MM.1S (cell line): ENCODE results near the gene ESPN.

Source experiments
- DNase-seq: peaks from one replicate; pipeline ENCODE4 v3.0.0-alpha.2; 2015
- H2AFZ ChIP-seq: fragments of 300-600 bp; sonication (generic); 2 replicates; pipeline ENCODE4 v1.6.0; 2016; ENCODE audit warnings: antibody characterized with exemption, low read length
- H3F3A ChIP-seq: fragments of 300-600 bp; sonication (generic); 2 replicates; pipeline ENCODE4 v1.6.1; 2016; ENCODE audit warnings: mild to moderate bottlenecking, antibody characterized with exemption, low read length, moderate library complexity, mixed read lengths; ENCODE audit not compliant: insufficient read depth
- H3K27ac ChIP-seq: fragments of 300-600 bp; sonication (generic); 2 replicates; pipeline ENCODE4 v1.5.1; 2016; ENCODE audit warnings: mild to moderate bottlenecking, low read length
- H3K27me3 ChIP-seq: fragments of 300-600 bp; sonication (generic); replicated peaks from 2 replicates; pipeline ENCODE4 v1.6.0; 2016; ENCODE audit warnings: low read length; ENCODE audit not compliant: insufficient read depth
- H3K36me3 ChIP-seq: fragments of 300-600 bp; sonication (generic); replicated peaks from 2 replicates; pipeline ENCODE4 v1.6.1; 2016; ENCODE audit warnings: mild to moderate bottlenecking, low read length, mixed read lengths; ENCODE audit not compliant: insufficient read depth
- H3K4me1 ChIP-seq: fragments of 300-600 bp; sonication (generic); 2 replicates; pipeline ENCODE4 v1.6.1; 2016; ENCODE audit warnings: low read length, mixed read lengths
- H3K4me2 ChIP-seq: fragments of 300-600 bp; sonication (generic); 2 replicates; pipeline ENCODE4 v1.6.0; 2016; ENCODE audit warnings: low read depth, low read length
- H3K4me3 ChIP-seq: fragments of 300-600 bp; sonication (generic); 2 replicates; pipeline ENCODE4 v1.5.1; 2016; ENCODE audit warnings: low read length, mixed read lengths
- H3K79me2 ChIP-seq: fragments of 300-600 bp; sonication (generic); 2 replicates; pipeline ENCODE4 v1.6.1; 2016; ENCODE audit warnings: mixed run types, low read length, mixed read lengths
- H3K9ac ChIP-seq: fragments of 300-600 bp; sonication (generic); 2 replicates; pipeline ENCODE4 v1.6.1; 2016; ENCODE audit warnings: low read length, mixed read lengths
- H3K9me2 ChIP-seq: fragments of 300-600 bp; sonication (generic); replicated peaks from 2 replicates; pipeline ENCODE4 v1.6.1; 2016; ENCODE audit warnings: mild to moderate bottlenecking, low read length, mixed read lengths; ENCODE audit not compliant: insufficient read depth
- H3K9me3 ChIP-seq: fragments of 300-600 bp; sonication (generic); replicated peaks from 2 replicates; pipeline ENCODE4 v1.6.1; 2016; ENCODE audit warnings: mild to moderate bottlenecking, low read length, mixed read lengths; ENCODE audit not compliant: insufficient read depth
- H4K20me1 ChIP-seq: fragments of 300-600 bp; sonication (generic); 2 replicates; pipeline ENCODE4 v1.6.1; 2016; ENCODE audit warnings: mild to moderate bottlenecking, low read length, moderate library complexity, mixed read lengths; ENCODE audit not compliant: insufficient read depth
- EZH2 ChIP-seq: fragments of 300-600 bp; sonication (generic); optimal IDR thresholded peaks from 2 replicates; pipeline ENCODE3; 2017; ENCODE audit warnings: low read depth, mild to moderate bottlenecking, antibody characterized with exemption, low read length, mixed read lengths
- EZH2phosphoT487 ChIP-seq: fragments of 300-600 bp; sonication (generic); IDR thresholded peaks from 2 replicates; pipeline ENCODE4 v1.6.1; 2018; ENCODE audit warnings: antibody characterized with exemption, low read length
- TF ChIP-seq, protein P1 (sequence below): fragments of 300-600 bp; sonication (generic); IDR thresholded peaks from 2 replicates; pipeline ENCODE4 v1.5.1; 2016; ENCODE audit warnings: antibody characterized with exemption, low read length, mixed read lengths

ESPN gene

DNA sequence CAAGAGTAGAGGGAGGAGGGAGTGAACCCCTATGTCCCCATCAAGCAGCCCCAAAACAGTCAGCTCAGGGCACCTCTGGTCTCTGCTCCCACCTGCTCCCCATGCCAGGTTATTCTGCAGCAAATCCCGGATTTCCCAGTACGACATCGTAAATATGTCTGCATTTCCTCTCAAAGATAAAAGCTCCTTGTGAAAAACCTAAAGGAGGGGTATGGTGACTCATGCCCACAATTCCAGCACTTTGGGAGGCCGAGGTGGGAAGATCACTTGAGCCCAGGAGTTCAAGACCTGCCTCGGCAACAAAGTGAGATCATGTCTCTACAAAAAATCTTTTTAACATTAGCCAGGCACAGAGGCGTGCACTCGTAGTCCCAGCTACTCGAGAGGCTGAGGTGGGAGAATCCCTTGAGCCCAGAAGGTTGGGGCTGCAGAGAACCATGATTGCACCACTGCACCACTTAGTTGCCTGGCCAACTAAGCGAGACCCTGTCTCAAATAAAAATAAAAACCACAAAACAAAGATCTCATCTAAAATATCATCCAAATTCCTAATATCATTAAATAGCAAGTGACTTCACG, 38.1 kb upstream of the ESPN start:
- no peaks in the 10 kb centered on the region for H3K36me3 ChIP-seq
- DNase-seq, result no peak
- H3K4me3 ChIP-seq, result no peak overlapping the region
- no peak overlapping the region for H3K27ac ChIP-seq
- H3K27me3 ChIP-seq, result no peaks in the 10 kb centered on the region
- no peak overlapping the region for H3K4me2 ChIP-seq
- no peaks in the 10 kb centered on the region for H3K9me2 ChIP-seq
- TF ChIP-seq, protein P1, sequence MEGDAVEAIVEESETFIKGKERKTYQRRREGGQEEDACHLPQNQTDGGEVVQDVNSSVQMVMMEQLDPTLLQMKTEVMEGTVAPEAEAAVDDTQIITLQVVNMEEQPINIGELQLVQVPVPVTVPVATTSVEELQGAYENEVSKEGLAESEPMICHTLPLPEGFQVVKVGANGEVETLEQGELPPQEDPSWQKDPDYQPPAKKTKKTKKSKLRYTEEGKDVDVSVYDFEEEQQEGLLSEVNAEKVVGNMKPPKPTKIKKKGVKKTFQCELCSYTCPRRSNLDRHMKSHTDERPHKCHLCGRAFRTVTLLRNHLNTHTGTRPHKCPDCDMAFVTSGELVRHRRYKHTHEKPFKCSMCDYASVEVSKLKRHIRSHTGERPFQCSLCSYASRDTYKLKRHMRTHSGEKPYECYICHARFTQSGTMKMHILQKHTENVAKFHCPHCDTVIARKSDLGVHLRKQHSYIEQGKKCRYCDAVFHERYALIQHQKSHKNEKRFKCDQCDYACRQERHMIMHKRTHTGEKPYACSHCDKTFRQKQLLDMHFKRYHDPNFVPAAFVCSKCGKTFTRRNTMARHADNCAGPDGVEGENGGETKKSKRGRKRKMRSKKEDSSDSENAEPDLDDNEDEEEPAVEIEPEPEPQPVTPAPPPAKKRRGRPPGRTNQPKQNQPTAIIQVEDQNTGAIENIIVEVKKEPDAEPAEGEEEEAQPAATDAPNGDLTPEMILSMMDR, result no peak
- TF ChIP-seq EZH2 (no peak), EZH2phosphoT487 (no peak)
- no peaks in the 10 kb centered on the region for H3F3A ChIP-seq
- H3K79me2 ChIP-seq, result peaks cover 71% of the 10 kb centered on the region
- H3K9ac ChIP-seq, result no peak overlapping the region
- no peaks in the 10 kb centered on the region for H3K9me3 ChIP-seq
- H4K20me1 ChIP-seq, result no peaks in the 10 kb centered on the region
- no peaks in the 10 kb centered on the region for H3K4me1 ChIP-seq
- H2AFZ ChIP-seq, result no peak overlapping the region

DNA sequence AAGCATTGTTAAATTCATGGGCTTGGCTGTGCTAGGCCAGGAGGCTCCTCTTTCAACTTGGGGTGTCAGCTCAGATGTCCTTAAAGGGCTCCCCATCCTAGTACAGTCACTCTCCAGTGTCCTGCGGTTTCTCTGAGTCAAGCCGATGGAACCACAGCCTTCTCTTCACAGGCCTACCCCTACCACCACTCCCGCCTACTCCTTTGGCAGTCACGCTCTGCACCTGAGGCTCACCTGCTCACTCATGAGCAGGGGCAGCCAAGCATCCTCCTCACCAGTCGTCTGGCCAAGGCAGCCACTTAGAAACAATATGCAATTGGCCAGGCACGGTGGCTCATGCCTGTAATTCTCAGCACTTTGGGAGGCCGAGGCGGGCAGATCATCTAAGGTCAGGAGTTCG, 34.6 kb upstream of the ESPN start:
- H3K4me3 ChIP-seq, result no peak overlapping the region
- no peaks in the 10 kb centered on the region for H3K9me2 ChIP-seq
- no peak for DNase-seq
- no peaks in the 10 kb centered on the region for H3K9me3 ChIP-seq
- H3K27ac ChIP-seq, result no peak overlapping the region
- H3K4me1 ChIP-seq, result peaks cover 8% of the 10 kb centered on the region; the same call in 1 of the 2 replicates
- peaks cover 63% of the 10 kb centered on the region for H3K79me2 ChIP-seq
- H3K36me3 ChIP-seq, result no peaks in the 10 kb centered on the region
- H3K4me2 ChIP-seq, result no peak overlapping the region
- no peaks in the 10 kb centered on the region for H4K20me1 ChIP-seq
- H3K27me3 ChIP-seq, result no peaks in the 10 kb centered on the region
- 0 out of 2 replicates have a peak, but pooled peaks cover 4% of the 10 kb centered on the region for H3F3A ChIP-seq
- TF ChIP-seq, protein P1, result no peak
- H3K9ac ChIP-seq, result no peak overlapping the region
- H2AFZ ChIP-seq, result no peak overlapping the region

DNA sequence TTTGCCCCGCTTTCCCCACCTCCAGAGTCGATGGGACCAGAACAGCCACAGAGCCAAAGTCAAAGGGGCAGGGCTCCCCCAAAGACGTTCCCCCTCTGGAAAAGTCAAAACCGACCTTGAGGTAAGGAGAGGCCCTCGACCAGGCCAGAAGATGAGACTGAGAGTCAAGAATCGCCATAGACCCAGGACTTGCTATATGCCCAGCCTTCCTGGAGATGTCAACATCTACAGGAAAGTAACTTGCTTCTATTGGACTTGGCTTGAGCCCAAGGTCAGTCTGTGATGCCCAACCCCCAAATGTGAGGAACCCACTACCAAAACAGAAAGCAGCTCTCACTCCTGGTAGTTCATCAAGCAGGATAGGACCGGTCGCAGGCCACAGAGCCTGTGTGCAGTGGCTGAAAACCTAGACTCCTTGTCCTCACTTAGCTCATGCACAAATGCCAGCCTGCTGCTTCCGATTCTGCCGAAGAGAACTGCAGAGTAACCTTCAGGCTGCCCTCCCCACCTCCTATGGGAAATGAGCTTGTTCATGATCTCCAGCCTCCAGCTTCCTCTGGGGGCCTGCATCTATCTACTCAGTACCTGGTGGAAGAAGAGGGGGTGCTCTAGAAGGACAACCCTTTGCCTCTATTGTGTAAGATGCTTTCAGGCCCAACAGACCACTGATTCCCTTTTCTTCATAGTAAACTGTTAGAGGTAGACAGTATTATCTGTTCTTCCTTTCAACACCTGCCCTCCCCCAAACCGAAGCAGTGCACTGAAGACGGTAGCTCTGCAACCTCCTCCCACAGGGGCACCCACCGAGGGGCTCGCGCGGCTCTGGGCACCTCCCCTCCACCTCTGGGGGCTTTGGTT, 32.4 kb upstream of the ESPN start:
- Histone ChIP-seq H3K4me3 (peak overlapping the region; percentile 74), H3K9me3 (no peaks in the 10 kb centered on the region), H3K9me2 (no peaks in the 10 kb centered on the region), H3K9ac (peak overlapping the region; percentile 57; the same call in 1 of the 2 replicates), H3K36me3 (no peaks in the 10 kb centered on the region), H2AFZ (peak overlapping the region; percentile 63; the same call in 1 of the 2 replicates), H3K27me3 (no peaks in the 10 kb centered on the region), H3K27ac (no peak overlapping the region), H3K4me1 (peaks cover 8% of the 10 kb centered on the region; the same call in 1 of the 2 replicates), H4K20me1 (no peaks in the 10 kb centered on the region), H3F3A (0 out of 2 replicates have a peak, but pooled peaks cover 4% of the 10 kb centered on the region), H3K4me2 (peak overlapping the region; percentile 88), H3K79me2 (peaks cover 41% of the 10 kb centered on the region)
- DNase-seq, result peak; percentile 36
- no peak for TF ChIP-seq EZH2
- TF ChIP-seq EZH2phosphoT487, result no peak
- TF ChIP-seq, protein P1, result no peak
